GM21367 (cell line): ENCODE results near the gene OR52A5.
A peak's percentile ranks its signal among the peaks of the same experiment; 100 is the strongest.
"Not testable (repeated sequence)": the region's sequence is repeated elsewhere in the genome, so short reads cannot be mapped to it uniquely, and the experiment has no call there.

Experiments used
- ATAC-seq: cut with Tn5 transposase; IDR thresholded peaks from one replicate; pipeline ENCODE4 v1.9.1; 2021; ENCODE audit not compliant: unreplicated experiment

Gene OR52A5

GRCh38 chr11:5137996-5138395 is at the start of gene OR52A5:
Gene OR52A5 (minus strand): TSS chr11:5138356. CDS start chr11:5132642, 5,714 bp downstream.
- no peak for ATAC-seq

GRCh38 chr11:5178046-5178837 is 40.1 kb upstream of the OR52A5 start:
- no peak for ATAC-seq

- no peak for ATAC-seq
Observed at GRCh38 chr11:5174934-5175333, 36.8 kb upstream of the OR52A5 start.

GRCh38 chr11:5171856-5172255 is 33.7 kb upstream of the OR52A5 start:
- no peak for ATAC-seq

- ATAC-seq, result not testable (repeated sequence)
Observed at GRCh38 chr11:5165898-5166297, 27.7 kb upstream of the OR52A5 start.

- not testable (repeated sequence) for ATAC-seq
Observed at GRCh38 chr11:5164807-5165206, 26.7 kb upstream of the OR52A5 start.

GRCh38 chr11:5161045-5161444 is 22.9 kb upstream of the OR52A5 start:
- not testable (repeated sequence) for ATAC-seq

GRCh38 chr11:5160217-5160616 is 22.1 kb upstream of the OR52A5 start:
- not testable (repeated sequence) for ATAC-seq

- no peak for ATAC-seq
Observed at GRCh38 chr11:5159806-5160205, 21.6 kb upstream of the OR52A5 start.

GRCh38 chr11:5154657-5155056 is 16.5 kb upstream of the OR52A5 start, which contains the start of gene OR52A1:
Gene OR52A1 (minus strand): TSS chr11:5154757. CDS start chr11:5152369, 2,388 bp downstream.
- ATAC-seq, result no peak

- ATAC-seq, result no peak
Observed at GRCh38 chr11:5153574-5154431, 15.6 kb upstream of the OR52A5 start.

GRCh38 chr11:5151713-5152153 is 13.6 kb upstream of the OR52A5 start:
- ATAC-seq, result no peak

- ATAC-seq, result not testable (repeated sequence)
Observed at GRCh38 chr11:5144206-5144605, 6.0 kb upstream of the OR52A5 start.

GRCh38 chr11:5137014-5137413 is 1.1 kb downstream of the OR52A5 start:
- ATAC-seq, result no peak

- no peak for ATAC-seq
Observed at GRCh38 chr11:5136261-5136660, 1.9 kb downstream of the OR52A5 start.

- ATAC-seq, result no peak
Observed at GRCh38 chr11:5131584-5132335, 6.4 kb downstream of the OR52A5 start.

- ATAC-seq, result no peak
Observed at GRCh38 chr11:5129457-5129877, 8.7 kb downstream of the OR52A5 start.

GRCh38 chr11:5124891-5125620 is 13.1 kb downstream of the OR52A5 start:
- ATAC-seq, result no peak

- ATAC-seq, result peak; percentile 86
Observed at GRCh38 chr11:5123802-5124521, 14.2 kb downstream of the OR52A5 start.

- no peak for ATAC-seq
Observed at GRCh38 chr11:5118893-5119292, 19.3 kb downstream of the OR52A5 start.
